ENCODE results near the gene CAMSAP2. TPM values are rescaled to one million over a fixed set of nuclear protein-coding genes. Genes with fewer than 3 reads are reported as not detected.

Gene CAMSAP2
- total and polyA plus RNA-seq, 12 donors: 7.0 to 47.1 (median 38.1) TPM

- Histone ChIP-seq H3K27ac (no peak overlapping the region), H3K4me3 (no peak overlapping the region), H3K9me3 (no peaks in the 10 kb centered on the region), H3K36me3 (peaks cover 0 to 35% (median 6%) of the 10 kb centered on the region in 9 donors), H3K27me3 (peaks cover 0 to 25% (median 19%) of the 10 kb centered on the region in 7 donors), H3K4me1 (peaks cover 0 to 5% (median 0%) of the 10 kb centered on the region in 9 donors)
- 85 to 86% methylated on average over 3 of the region's 3 CpGs for WGBS, 2 donors
- ATAC-seq: no peak
- TF ChIP-seq CTCF (IDR thresholded peaks at IDR 0.05): no peak
- no peak for DNase-seq
- intact Hi-C loops (cut with DNase I): no loop called here
Observed at GRCh38 chr1:200866116-200866515, 127.4 kb downstream of the CAMSAP2 start.

- Histone ChIP-seq H3K9me3 (no peaks in the 10 kb centered on the region), H3K27ac (no peak overlapping the region), H3K4me1 (peaks cover 0 to 5% (median 0%) of the 10 kb centered on the region in 9 donors), H3K27me3 (peaks cover 0 to 29% (median 23%) of the 10 kb centered on the region in 7 donors), H3K4me3 (no peak overlapping the region), H3K36me3 (peaks cover 0 to 32% (median 6%) of the 10 kb centered on the region in 9 donors)
- DNase-seq (no peak), ATAC-seq (peak in 1 of 8 donors; percentile 61)
- intact Hi-C loops (cut with DNase I): no loop called here
- no peak for TF ChIP-seq CTCF (IDR thresholded peaks at IDR 0.05)
- 43% methylated on average over 5 of the region's 5 CpGs for WGBS, 2 donors
Observed at GRCh38 chr1:200866521-200866920, 127.8 kb downstream of the CAMSAP2 start.

GRCh38 chr1:200867018-200867811 is 128.5 kb downstream of the CAMSAP2 start:
- DNase-seq (no peak), ATAC-seq (peak in 2 of 8 donors; percentile 16 to 23)
- peaks cover 0 to 29% (median 6%) of the 10 kb centered on the region in 9 donors for H3K36me3 ChIP-seq
- TF ChIP-seq CTCF (IDR thresholded peaks at IDR 0.05): no peak
- H3K4me1 ChIP-seq: peaks cover 0 to 5% (median 0%) of the 10 kb centered on the region in 9 donors
- peaks cover under 1 to 36% (median 30%) of the 10 kb centered on the region in 7 donors for H3K27me3 ChIP-seq
- no peak overlapping the region for H3K4me3 ChIP-seq
- H3K27ac ChIP-seq: no peak overlapping the region
- WGBS, 2 donors: 39 to 48% methylated on average over 11 of the region's 11 CpGs
- intact Hi-C loops (cut with DNase I): no loop called here
- no peaks in the 10 kb centered on the region for H3K9me3 ChIP-seq

GRCh38 chr1:200869376-200869752 is 130.7 kb downstream of the CAMSAP2 start:
- no peak overlapping the region for H3K4me3 ChIP-seq
- WGBS, 2 donors: 72 to 78% methylated on average over 5 of the region's 5 CpGs
- H3K4me1 ChIP-seq: peaks cover 10 to 19% (median 13%) of the 10 kb centered on the region in 9 donors
- ATAC-seq (no peak), DNase-seq (no peak)
- H3K27me3 ChIP-seq: peaks cover 19 to 58% (median 51%) of the 10 kb centered on the region in 7 donors
- H3K27ac ChIP-seq: peak overlapping the region in 1 of 10 donors; percentile 8
- H3K9me3 ChIP-seq: no peaks in the 10 kb centered on the region
- peaks cover 0 to 12% (median 0%) of the 10 kb centered on the region in 9 donors for H3K36me3 ChIP-seq
- TF ChIP-seq CTCF (IDR thresholded peaks at IDR 0.05): no peak
- intact Hi-C loops (cut with DNase I): no loop called here
